Stimulated activated CD8-positive, alpha-beta memory T cell treated with anti-CD3 and anti-CD28 coated beads, Interleukin-2, amount 100 ng/mL, for 1 hour (primary cell): ENCODE measurements around the gene TCAP.

Source experiments
- DNase-seq, 2 donors: peaks; one replicate each; pipeline ENCODE4 v3.0.0-alpha.2; 2020; ENCODE audit warnings: low read depth in 2 of 2

Gene TCAP

GRCh38 chr17:39628655-39629493, 36.3 kb upstream of the TCAP start:
- no peak for DNase-seq

- no peak for DNase-seq
These were observed 35.7 kb upstream of the TCAP start for GRCh38 chr17:39629494-39629880.

- DNase-seq = no peak
These were observed 35.3 kb upstream of the TCAP start for GRCh38 chr17:39629898-39630297.

- no peak for DNase-seq
These were observed 33.7 kb upstream of the TCAP start for GRCh38 chr17:39631403-39631802.

- no peak for DNase-seq
These were observed 32.8 kb upstream of the TCAP start for GRCh38 chr17:39632153-39632941.

- no peak for DNase-seq
These were observed 31.5 kb upstream of the TCAP start for GRCh38 chr17:39633570-39634183.

GRCh38 chr17:39634384-39634871, 30.7 kb upstream of the TCAP start:
- no peak for DNase-seq

- DNase-seq = no peak
These were observed 29.5 kb upstream of the TCAP start for GRCh38 chr17:39635614-39636176.

- DNase-seq = no peak
These were observed 28.6 kb upstream of the TCAP start for GRCh38 chr17:39636587-39636926.

- peak; percentile 75 to 83 for DNase-seq
These were observed 28.0 kb upstream of the TCAP start, which contains the start of gene STARD3 for GRCh38 chr17:39636927-39637736. STARD3 (plus strand) TSS chr17:39637144; CDS start chr17:39653532, 16,388 bp downstream.

GRCh38 chr17:39638317-39638716, 26.8 kb upstream of the TCAP start:
- DNase-seq = no peak

- DNase-seq = no peak
These were observed 26.1 kb upstream of the TCAP start for GRCh38 chr17:39639043-39639442.

- no peak for DNase-seq
These were observed 25.3 kb upstream of the TCAP start for GRCh38 chr17:39639566-39640458.

- DNase-seq = no peak
These were observed 24.5 kb upstream of the TCAP start for GRCh38 chr17:39640591-39641031.

- no peak for DNase-seq
These were observed 24.1 kb upstream of the TCAP start for GRCh38 chr17:39641097-39641496.

GRCh38 chr17:39641883-39642282, 23.3 kb upstream of the TCAP start:
- DNase-seq = no peak

GRCh38 chr17:39642291-39643074, 22.7 kb upstream of the TCAP start:
- no peak for DNase-seq

- DNase-seq = no peak
These were observed 21.9 kb upstream of the TCAP start for GRCh38 chr17:39643271-39643670.

GRCh38 chr17:39647256-39647655, 17.9 kb upstream of the TCAP start:
- no peak for DNase-seq
